GM23338 (cell line): ENCODE results near the gene MTHFD2. TPM values are rescaled to one million over a fixed set of nuclear protein-coding genes. Genes with fewer than 3 reads are reported as not detected.

Experiments
- ETS1 ChIP-seq: IDR thresholded peaks from 2 replicates; pipeline ENCODE4 v1.6.1; 2016; ENCODE audit warnings: antibody characterized with exemption
- JUNB ChIP-seq: IDR thresholded peaks from one replicate; pipeline ENCODE4 v1.6.1; 2016; ENCODE audit warnings: antibody characterized with exemption; ENCODE audit not compliant: unreplicated experiment
- NANOG ChIP-seq: IDR thresholded peaks from 2 replicates; pipeline ENCODE4 v1.6.1; 2016; ENCODE audit warnings: antibody characterized with exemption, borderline replicate concordance
- STAT1 ChIP-seq: IDR thresholded peaks from one replicate; pipeline ENCODE4 v1.6.1; 2016; ENCODE audit warnings: antibody characterized with exemption; ENCODE audit not compliant: unreplicated experiment
- ZNF114 ChIP-seq: fragments of 250-450 bp; sonication (Bioruptor Pico); IDR thresholded peaks from 2 replicates; pipeline ENCODE4 v1.5.0; 2020; ENCODE audit warnings: mild to moderate bottlenecking, moderate library complexity
- ZNF331 ChIP-seq: fragments of 250-450 bp; sonication (Bioruptor Pico); IDR thresholded peaks from 2 replicates; pipeline ENCODE4 v1.5.0; 2020; ENCODE audit warnings: low read depth, mild to moderate bottlenecking, moderate library complexity
- ZNF462 ChIP-seq: fragments of 250-450 bp; sonication (Bioruptor Pico); IDR thresholded peaks from 2 replicates; pipeline ENCODE4 v1.5.0; 2020; ENCODE audit warnings: mild to moderate bottlenecking, moderate library complexity
- polyA plus RNA-seq: library from polyadenylated mRNA; unstranded; fragments of >200 nt; fragmentation: Nextera tagmentation; extraction: Ambion mirVana; gene quantifications from 2 replicates; pipeline ENCODE4 v1.2.1, GENCODE V29; 2016
- total RNA-seq: library from RNA; depleted of rRNA; stranded (reverse); fragments of >200 nt; shearing (Covaris generic); gene quantifications from 2 replicates; pipeline ENCODE4 v1.2.3, GENCODE V29; 2014
- TF ChIP-seq, protein P1 (sequence below): IDR thresholded peaks from one replicate; pipeline ENCODE4 v1.6.1; 2018; ENCODE audit warnings: antibody characterized with exemption; ENCODE audit not compliant: unreplicated experiment

The MTHFD2 gene
- total and polyA plus RNA-seq, 2 experiments from 2014 or later: 279 to 281 TPM

DNA sequence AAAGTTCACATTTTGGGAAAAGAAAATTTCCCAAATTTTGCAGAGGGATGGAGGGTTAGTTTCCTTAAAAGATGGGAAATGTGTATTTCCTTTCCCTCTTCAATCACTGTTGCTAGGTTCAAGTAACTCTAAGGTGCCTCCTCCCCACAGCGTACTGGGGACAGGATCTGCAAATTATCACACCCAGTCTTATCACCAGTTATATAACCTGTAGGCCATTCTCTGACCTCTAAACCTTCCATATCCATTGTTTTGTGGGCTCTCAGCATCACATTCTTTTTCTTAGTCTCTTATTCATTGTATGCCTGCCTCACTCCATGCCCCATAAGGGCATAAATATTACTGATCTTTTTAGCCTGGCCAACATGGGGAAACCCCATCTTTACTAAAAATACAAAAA, 3.6 kb upstream of the MTHFD2 start (continued):
- TF ChIP-seq ZNF462 (CRISPR knock-in tag) (no peak), ETS1 (no peak), ZNF114 (no peak), STAT1 (no peak), NANOG (no peak), ZNF331 (CRISPR knock-in tag) (no peak), JUNB (no peak)
- TF ChIP-seq, protein P1, sequence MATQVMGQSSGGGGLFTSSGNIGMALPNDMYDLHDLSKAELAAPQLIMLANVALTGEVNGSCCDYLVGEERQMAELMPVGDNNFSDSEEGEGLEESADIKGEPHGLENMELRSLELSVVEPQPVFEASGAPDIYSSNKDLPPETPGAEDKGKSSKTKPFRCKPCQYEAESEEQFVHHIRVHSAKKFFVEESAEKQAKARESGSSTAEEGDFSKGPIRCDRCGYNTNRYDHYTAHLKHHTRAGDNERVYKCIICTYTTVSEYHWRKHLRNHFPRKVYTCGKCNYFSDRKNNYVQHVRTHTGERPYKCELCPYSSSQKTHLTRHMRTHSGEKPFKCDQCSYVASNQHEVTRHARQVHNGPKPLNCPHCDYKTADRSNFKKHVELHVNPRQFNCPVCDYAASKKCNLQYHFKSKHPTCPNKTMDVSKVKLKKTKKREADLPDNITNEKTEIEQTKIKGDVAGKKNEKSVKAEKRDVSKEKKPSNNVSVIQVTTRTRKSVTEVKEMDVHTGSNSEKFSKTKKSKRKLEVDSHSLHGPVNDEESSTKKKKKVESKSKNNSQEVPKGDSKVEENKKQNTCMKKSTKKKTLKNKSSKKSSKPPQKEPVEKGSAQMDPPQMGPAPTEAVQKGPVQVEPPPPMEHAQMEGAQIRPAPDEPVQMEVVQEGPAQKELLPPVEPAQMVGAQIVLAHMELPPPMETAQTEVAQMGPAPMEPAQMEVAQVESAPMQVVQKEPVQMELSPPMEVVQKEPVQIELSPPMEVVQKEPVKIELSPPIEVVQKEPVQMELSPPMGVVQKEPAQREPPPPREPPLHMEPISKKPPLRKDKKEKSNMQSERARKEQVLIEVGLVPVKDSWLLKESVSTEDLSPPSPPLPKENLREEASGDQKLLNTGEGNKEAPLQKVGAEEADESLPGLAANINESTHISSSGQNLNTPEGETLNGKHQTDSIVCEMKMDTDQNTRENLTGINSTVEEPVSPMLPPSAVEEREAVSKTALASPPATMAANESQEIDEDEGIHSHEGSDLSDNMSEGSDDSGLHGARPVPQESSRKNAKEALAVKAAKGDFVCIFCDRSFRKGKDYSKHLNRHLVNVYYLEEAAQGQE: no peak
